DND-41 (cell line): Measurements from ENCODE around the gene FIGNL1.

Experiments
- EZH2 ChIP-seq: IDR thresholded peaks from 3 replicates; pipeline ENCODE4 v1.6.1; 2012; ENCODE audit warnings: borderline replicate concordance, low read depth, mild to moderate bottlenecking, moderate library complexity, low read length, inconsistent platforms; ENCODE audit not compliant: severe bottlenecking
- TF ChIP-seq, protein P1 (sequence below): IDR thresholded peaks from 2 replicates; pipeline ENCODE4 v1.5.1; 2012; ENCODE audit warnings: borderline replicate concordance, low read length, moderate library complexity, mild to moderate bottlenecking; ENCODE audit not compliant: poor library complexity, severe bottlenecking; ENCODE audit errors: extremely low read depth

- TF ChIP-seq, protein P1, sequence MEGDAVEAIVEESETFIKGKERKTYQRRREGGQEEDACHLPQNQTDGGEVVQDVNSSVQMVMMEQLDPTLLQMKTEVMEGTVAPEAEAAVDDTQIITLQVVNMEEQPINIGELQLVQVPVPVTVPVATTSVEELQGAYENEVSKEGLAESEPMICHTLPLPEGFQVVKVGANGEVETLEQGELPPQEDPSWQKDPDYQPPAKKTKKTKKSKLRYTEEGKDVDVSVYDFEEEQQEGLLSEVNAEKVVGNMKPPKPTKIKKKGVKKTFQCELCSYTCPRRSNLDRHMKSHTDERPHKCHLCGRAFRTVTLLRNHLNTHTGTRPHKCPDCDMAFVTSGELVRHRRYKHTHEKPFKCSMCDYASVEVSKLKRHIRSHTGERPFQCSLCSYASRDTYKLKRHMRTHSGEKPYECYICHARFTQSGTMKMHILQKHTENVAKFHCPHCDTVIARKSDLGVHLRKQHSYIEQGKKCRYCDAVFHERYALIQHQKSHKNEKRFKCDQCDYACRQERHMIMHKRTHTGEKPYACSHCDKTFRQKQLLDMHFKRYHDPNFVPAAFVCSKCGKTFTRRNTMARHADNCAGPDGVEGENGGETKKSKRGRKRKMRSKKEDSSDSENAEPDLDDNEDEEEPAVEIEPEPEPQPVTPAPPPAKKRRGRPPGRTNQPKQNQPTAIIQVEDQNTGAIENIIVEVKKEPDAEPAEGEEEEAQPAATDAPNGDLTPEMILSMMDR, result no peak
- no peak for TF ChIP-seq EZH2
These were observed 4.8 kb upstream of the FIGNL1 start for GRCh38 chr7:50454968-50455367.
